ENCODE results near the gene PDE4B.
"Not testable (repeated sequence)": the region's sequence is repeated elsewhere in the genome, so short reads cannot be mapped to it uniquely, and the experiment has no call there.

PDE4B gene

DNA sequence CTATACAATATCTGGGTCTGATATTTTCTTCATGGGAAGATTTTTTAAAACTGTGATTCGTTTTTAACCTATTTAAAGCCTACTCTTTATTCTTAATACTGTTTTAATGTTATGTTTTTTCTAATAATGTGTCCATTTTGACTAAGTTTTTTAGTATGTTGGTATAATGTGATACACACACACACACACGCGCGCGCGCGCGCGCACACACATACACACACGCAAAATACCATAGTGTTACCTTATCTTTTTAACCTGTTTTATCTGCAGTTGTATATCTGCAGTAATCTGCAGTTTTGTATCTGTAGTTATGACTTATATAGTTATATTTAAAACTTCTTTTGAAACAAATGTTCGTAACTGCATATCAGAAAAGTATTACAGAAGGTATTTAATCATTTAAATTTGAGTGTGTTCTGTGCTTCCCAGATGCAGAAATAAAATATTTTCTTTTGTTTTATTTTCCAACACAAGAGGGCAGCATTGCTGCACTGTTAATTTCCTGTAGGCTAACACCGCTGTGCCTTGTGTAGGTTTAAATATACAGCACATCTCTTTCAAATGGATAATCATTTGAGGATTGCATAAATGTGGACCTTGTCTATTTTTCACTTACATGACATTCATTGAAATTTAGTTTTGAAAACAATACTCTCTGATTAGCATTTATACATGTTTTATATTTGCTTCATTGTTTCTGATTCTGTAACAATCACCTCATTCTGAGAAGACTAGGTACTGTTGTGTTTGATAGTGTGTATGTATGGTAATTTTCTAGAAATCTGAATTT lies 166.1 kb downstream of the PDE4B start:
- DNase-seq, result peak in 1 of 2 donors; percentile 22

DNA sequence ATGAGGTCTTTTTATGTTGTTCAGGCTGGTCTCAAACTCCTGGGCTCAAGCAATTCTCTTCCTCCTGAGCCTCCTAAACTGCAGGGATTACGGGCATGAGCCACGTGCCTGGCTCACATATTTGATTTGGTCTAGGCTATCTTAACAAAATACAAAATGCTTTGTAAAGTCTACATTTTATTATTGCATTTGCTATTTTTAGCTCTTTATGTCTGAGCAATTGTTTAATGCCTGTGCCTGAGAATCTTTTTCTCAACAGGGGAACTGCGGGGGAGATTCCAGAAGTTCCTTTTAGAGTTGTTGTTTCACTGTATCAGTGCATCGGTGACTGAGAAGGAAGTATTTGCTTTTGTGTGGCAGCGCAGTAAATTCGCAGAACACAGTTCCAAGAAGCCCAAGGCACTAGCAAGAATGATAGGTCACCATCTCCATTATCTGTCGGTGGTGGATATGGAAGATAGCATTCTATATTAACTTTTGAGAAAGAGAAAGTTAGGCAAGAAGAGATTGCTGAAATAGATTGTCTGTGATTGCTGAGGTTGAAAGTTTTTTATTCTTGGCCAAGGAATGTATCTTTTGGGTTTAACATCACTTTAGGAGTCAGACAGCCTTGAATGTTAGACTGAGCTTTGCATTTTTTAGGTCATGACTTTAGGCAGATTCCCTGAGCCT lies 167.3 kb downstream of the PDE4B start:
- DNase-seq, result no peak

DNA sequence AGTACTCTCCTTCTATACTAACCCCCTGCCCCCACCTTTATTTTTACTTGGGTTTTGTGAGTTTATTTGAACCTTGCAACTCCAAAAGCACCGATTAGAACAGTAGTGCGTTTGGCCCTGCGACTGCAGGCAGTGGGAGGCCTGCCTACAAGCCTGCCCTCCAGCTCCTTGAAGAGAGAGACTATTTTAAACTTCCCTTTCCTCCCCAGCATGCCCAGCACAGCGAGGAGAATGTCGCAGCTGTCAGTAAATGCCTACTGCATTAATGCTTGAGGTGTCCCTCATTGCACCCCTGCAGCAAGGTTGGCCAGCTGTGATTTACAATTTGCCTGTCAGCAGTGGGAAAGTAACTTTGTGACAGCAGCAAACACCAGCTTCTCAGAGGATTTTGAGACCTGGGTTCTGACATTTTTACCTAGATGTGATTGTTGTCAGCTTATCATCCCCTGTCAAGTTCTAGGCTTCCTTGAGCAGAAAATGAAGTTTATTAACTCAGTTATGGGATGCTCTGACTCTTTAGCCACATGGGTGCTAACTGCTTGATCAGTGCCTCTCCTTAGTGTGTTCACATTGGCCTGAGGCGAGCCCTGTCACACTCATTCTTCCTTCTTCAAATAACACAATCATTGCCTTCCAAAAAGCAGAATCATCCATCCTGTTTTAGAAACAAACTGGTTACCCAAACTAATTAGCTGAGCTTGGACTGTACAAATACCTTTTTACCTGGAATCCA lies 170.6 kb downstream of the PDE4B start:
- no peak for DNase-seq

DNA sequence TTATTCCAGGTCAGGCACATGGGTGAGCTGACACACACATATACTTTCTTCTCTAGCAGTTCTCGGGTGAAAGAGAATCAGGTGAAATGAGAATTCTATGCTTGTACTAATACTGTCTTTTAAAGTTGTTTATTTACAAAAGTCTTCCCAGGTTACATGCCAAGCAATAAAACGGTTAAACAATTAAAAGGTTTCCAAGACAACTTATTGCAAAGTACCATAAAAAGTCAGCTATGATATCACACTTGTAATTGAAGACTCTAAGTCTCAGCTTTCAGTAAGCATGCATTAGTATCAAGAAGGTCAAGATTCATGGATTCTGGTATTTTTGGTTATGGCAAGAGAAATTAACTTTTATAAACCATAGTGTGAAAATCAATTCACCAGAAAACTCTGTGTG lies 171.4 kb downstream of the PDE4B start:
- no peak for DNase-seq

DNA sequence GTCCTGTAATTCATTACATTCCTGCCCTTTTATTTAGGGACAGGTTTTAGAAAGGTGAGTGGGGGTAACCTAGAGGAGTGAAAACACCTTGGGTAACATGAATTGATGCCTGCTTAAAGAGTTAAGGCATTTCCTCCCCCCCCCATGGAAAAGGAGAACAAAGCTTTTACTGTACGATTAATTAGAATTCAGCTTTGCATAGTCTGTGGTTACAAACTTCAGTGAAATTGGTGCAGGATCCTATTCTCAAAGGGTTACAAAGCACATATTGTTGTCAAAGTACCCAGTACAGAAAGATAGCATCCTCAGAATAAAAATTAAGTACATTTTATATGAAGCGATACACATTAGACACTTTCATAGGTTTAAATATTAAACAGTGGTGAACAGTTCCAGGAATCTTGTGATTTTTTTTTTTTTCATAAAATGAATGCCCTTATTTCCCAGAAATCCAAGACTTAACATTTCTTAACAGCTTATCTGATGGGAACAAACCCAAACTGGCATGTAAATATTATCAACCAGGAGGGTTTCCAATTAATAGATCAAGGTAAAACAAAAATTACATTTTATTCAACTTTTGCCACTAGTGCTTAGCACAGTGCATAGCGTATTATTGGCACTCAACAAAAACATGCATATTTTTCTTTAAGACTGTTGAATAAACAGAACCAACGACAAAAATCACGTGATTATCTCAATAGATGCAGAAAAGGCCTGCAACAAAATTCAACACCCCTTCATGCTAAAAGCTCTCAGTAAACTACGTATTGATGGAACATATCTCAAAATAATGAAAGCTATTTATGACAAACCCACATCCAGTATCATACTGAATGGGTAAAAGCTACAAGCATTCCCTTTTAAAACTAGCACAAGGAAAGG lies 172.7 kb downstream of the PDE4B start:
- DNase-seq, result no peak

DNA sequence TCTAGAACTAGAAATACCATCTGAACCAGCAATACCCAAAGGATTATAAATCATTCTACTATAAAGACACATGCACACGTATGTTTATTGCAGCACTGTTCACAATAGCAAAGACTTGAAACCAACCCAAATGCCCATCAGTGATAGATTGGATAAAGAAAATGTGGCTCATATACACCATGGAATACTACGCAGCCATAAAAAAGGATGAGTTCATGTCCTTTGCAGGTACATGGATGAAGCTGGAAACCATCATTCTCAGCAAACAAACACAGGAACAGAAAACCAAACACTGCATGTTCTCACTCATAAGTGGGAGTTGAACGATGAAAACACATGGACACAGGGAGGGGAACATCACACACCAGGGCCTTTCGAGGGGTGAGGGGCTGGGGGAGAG lies 174.8 kb downstream of the PDE4B start:
- DNase-seq, result not testable (repeated sequence)

DNA sequence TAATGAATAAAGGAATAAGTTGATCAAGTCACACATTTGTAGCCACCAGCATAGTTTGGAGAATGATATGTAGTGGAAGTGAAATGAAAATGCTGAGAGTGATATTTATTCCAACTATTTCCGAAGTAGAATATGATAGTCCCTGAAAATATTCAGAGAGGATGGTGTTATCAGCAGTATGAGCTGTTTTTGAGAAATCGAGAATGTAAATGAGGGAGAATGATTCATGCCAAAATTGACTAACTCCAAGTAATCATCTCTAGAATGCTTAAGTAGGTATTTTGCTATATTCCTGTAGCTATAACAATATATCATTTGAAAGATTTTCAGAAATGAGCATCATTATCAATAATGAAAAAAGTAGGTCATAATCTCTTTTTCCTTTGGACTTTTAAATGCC lies 178.9 kb downstream of the PDE4B start:
- DNase-seq, result no peak

DNA sequence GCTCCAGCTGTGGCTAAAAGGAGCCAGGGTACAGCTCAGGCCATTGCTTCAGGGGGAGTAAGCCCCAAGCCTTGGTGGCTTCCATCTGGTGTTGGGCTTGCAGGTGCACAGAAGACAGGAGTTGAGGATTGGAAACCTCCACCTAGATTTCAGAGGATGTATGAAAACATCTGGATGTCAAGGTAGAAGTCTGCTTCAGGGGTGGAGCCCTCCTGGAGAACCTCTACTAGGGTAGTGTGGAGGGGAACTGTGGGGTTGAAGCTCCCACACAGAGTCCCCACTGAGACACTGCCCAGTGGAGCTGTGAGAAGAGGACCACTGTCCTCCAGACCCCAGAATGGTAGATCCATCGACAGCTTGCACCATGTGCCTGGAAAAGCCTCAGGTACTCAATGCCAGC lies 183.0 kb downstream of the PDE4B start:
- DNase-seq, result no peak

DNA sequence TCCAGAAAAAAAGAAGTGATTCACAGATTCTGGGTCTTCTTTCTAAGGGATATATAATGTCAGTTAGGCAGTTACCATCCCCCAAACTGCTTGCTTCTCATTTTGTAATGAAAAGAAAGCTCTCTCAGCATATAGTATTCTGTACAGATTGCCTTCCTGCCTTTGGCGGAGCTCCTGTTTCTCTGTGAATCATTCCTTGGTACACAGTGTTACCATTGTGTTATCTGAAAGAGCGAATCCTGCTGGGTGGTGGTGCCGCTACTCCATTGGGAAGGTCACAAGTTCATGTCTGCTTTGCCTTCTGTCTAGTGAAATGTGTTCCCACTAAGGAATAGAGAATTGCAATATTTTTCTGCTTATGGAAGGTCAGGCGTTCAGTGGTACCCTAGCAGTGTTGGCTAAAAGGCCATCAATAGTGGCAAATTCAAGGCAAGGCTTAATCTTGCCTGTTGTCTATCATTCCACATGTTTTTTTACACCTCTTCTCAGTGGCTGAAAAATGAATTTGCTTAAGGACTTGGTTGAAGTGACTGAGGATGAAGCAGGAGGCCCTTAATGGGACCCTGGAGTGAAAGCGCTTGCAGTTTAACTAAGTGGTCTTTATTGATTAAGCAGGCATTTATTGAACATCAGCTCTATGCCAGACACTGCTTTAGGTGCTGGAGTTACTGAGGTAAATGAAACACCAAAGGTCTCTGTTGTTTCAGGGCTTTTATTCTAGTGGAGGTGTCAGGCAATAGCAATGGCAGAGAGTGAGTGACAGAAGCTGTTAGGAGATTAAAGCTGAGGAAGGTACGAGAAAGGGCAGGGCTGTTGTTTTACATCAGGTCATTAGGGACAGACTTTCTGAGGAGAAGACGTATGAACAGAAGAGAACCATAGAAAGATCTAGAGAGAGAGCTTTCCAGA lies 186.7 kb downstream of the PDE4B start:
- no peak for DNase-seq

DNA sequence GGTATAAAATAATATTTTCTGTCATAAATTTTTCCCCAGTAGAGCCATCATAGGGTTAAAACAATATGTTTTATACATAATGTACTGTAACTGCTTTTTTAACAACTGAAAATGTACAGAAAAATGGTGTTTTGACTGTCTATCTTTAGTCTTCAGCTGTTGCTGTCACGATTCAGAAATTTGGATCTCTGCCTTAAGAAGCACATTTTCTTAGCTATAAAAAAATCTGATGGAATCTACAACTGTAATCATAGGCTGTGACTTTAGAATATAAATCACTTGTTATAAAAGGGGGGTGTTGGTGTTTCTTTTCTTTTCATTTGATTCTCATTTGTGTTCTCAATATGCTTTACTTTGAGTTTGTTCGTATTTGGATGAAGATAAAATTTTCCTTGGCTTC lies 187.5 kb downstream of the PDE4B start:
- no peak for DNase-seq

DNA sequence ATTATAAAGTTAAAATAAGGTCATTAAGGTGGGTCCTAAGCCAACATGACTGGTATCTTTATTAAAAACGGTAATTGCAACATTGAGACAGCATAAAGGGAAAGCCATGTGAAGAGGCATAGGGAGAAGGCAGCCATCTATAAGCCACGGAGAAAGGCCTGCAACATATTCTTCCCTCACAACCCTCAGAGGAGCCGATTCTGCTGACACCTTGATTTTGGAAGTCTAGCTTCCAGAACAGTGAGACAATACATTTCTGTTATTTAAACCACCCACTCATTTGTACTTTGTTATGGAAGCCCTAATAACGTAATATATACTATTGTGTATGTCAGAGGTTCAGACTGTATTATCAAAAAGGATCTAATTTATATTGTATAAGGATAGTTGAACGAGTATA lies 190.8 kb downstream of the PDE4B start:
- DNase-seq, result no peak

DNA sequence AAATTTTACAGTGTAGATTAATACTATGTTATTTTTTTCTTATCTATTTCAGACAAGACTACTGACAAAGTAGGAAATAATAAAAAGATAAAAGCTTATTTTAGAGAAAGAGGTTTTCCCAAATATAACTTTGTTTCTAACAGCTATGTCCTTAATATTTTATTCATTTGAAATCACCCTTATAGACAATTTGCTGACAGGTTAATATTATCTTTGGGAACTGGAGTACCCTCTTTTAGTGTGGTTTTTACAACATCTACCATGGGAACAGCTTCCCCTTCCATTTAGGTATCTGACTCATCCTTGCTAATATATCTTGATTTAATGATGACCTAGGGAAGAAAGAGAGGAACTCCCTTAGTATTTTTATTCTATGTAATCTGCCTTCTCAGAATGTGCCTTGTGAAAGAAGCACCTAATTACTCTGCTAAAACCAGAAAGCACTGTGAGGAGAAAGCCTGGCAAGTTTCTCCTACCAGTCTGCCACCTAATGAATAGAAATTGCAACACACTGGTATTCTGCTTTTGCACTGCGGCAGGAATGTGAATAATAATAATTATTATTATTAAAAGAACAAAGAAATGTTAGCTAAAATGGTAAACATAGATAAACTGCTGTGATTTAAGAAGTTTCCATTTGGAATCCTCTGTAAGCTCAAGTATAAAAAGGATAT lies 192.8 kb downstream of the PDE4B start:
- DNase-seq, result no peak

DNA sequence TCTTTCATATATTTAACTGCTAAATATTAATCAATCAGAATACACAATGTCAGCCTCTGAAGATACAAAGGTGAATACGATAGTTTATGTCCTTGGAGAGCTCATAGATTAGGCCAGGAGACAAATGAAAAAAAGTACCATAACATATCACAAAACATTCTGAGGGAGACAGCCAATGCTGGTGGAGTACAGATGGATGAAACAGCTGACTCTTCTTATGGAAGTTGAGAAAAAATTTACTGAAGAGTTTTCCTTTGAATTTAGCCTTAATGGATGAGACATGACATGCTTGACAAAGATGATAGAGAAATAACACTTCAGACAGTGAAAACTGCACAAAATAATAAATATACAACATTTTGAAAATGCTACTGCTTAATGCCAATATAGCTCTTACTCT lies 193.5 kb downstream of the PDE4B start:
- no peak for DNase-seq

DNA sequence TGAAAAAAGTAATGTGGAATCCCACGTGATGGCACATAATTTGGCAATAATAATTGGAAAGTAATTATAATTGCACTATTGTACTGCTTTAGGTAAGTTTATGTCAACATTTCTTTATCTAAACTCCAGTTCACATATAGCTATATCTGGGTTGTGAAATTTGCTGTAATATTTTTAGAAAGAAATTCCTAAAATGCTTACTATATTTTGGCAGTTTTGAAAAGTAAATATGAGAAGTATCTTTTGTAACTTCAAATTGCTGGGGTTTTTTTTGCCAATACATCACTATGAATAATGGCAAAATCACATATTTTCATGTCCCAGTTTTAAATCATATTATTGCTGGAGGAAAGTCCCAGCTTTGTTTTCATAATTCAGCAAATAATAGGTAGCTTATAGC lies 197.5 kb downstream of the PDE4B start:
- no peak for DNase-seq

DNA sequence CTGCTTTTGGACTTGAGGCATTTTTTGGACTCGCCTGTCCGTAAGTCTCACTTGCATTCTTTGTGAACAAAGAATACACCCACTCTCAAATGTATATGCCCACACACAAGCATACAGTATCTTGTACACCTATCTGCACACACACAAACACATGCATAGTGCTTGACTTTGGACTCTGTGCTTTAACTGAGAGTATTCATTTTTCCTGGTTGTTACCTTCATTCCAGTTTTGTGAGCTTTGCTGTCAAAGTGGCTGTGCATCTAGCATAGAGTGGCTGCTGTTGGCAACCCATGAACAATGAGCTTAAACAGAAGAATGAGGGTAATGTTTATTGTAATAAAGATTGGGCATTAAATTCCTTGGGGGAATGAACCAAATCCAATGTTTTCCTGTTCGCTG lies 199.0 kb downstream of the PDE4B start:
- DNase-seq, result no peak

DNA sequence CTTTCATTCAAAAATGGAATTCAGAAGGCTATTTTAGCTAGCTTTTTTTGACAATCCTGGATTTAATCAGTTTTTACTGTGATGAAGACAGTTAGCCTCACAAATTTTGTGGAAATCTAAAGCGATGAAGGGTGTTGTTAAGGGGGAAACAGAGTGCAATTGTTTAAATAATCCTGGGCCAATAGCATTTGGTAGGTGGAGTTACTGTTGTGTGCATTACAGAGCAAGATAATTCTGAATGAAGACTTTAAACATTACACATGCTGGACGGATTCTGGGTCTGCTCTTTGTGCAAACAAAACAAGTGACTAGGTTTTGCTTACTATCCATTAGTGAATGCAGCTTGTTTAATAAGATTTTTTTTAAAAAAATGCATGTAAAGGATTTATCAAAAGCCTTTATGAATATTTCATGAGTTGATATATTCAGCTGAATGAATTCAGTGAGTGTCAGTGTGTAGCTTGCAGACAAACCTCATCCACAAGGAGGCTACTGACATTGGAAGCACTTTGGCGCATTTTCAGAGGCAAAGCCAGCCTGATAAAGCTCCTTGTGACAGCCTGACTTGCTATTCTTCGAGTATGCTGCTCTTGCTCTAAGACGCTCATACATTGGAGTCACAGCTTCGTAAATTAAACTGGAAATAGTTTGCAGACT lies 199.6 kb downstream of the PDE4B start:
- no peak for DNase-seq

DNA sequence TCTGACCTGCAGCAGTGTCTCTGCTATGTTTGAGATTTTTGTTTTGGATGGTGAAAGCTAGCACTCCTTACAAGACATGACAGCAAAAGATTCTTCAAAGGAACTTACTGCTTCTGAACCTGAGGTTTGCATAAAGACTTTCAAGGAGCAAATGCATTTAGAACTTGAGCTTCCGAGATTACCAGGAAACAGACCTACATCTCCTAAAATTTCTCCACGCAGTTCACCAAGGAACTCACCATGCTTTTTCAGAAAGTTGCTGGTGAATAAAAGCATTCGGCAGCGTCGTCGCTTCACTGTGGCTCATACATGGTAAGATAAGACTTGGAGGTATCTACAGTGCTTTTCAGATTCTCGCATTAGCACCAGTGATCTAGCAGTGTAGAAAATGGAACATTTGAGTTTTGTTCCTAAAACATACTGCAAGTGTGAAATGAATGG lies 200.2 kb downstream of the PDE4B start:
- no peak for DNase-seq

DNA sequence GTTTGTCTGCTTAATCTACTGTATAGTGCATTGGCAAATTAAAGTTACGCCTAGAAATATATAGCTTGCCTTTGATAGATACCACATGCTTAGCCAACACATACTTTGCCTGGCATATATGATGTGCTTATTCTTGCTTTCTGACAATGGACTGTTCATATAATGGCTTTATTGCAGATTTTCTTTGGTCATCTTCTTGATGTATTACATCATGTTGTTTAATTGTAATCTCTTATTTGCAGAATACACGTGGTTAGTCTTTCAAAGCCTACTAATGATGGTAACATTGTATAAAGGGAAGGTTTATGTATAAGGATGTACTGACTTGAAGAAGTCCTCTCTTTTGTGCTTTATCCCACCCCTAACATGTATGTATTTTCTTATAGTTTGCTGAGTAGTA lies 201.5 kb downstream of the PDE4B start:
- no peak for DNase-seq

DNA sequence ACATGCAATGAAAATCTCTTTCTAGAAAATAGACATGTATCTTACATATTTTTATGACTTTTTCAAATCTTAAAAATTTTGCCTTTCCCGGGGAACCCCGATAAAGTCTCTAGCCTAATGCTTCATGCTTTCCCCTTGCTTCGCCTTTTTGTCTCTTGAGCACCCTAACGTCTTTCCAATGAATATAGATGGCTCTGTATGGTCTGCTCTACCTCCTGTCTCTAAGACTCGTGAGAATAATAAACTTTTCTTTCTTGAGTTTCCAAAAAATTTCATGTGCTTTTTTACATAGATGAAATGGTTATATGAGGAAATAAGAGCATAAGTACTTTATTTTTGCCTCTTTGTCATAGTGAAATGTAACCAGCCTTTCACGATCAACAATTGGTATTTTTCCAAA lies 202.6 kb downstream of the PDE4B start:
- no peak for DNase-seq

DNA sequence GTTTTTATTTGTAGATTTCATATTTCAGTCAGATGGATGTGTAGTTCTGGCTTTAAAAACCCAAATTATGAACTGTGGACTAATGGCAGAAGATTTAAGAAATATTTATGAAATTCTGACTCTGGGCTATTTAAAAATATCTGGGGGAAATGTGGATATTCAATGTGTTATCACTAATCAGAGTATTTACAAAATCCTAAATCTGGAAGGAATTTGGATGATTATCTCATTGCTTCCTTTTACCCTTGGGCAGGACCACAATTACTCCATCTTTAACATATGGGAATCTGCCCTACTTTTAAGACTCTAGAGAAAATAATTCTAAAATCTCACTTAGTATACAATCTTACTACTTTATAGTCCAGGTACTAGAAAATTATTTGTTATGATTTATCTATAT lies 203.2 kb downstream of the PDE4B start:
- no peak for DNase-seq

DNA sequence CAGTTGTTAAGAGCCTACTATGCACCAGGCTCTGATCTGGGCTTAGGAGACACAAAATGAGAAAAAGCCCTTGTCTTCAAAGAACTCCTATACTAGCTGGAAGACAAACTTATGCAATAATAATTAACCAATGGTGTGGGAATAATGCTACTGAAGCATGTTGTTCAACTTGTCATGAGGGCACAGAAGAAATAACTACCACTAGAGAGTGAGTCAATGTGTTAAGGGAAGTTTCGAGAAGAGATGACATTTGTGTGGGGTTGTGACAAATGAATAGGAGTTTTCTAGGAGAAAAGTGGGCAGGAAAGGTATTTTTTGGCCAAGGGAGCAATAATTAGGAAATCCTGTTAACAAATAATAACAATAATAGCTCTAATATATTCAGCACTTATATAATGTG lies 205.0 kb downstream of the PDE4B start:
- no peak for DNase-seq

Data from bone marrow (tissue), 2 donors.